Measurements from ENCODE around the gene TMEM184C.

- TF ChIP-seq CTCF (conservative IDR thresholded peaks at IDR 0.05; ENCODE audit: low read length): no peak
- TF ChIP-seq EZH2phosphoT487 (IDR thresholded peaks at IDR 0.05; ENCODE audit: borderline replicate concordance): no peak
Observed at GRCh38 chr4:147580396-147580795, 36.8 kb upstream of the TMEM184C start.

Measured in Loucy (cell line).